Peyer's patch (tissue), 4 donors: ENCODE measurements around the gene SALL4. TPM values are rescaled to one million over a fixed set of nuclear protein-coding genes. Genes with fewer than 3 reads are reported as not detected.

Experiments
- DNase-seq, 3 donors: peaks; one replicate each; pipeline ENCODE4 v3.0.0-alpha.2; 2017 to 2019
- H3K27ac ChIP-seq, 4 donors: fragments of 200-600 bp; sonication (generic); one replicate each; pipeline ENCODE4 v1.5.1; 2016 to 2019
- H3K27me3 ChIP-seq, 2 donors: fragments of 200-600 bp; sonication (generic); one replicate each; pipeline ENCODE4 v1.5.1; 2019
- H3K36me3 ChIP-seq, 3 donors: fragments of 200-600 bp; sonication (generic); one replicate each; pipeline ENCODE4 v1.5.1; 2016 to 2019
- H3K4me1 ChIP-seq, 4 donors: fragments of 200-600 bp; sonication (generic); one replicate each; pipeline ENCODE4 v1.5.1; 2016 to 2019
- H3K4me3 ChIP-seq, 4 donors: fragments of 200-600 bp; sonication (generic); 1 replicate in 3 of 4; 2 replicates in 1 of 4; pipeline ENCODE4 v1.5.1; 2016 to 2019; ENCODE audit warnings: mild to moderate bottlenecking in 1 of 4
- H3K9me3 ChIP-seq, 4 donors: fragments of 200-600 bp; sonication (generic); one replicate each; pipeline ENCODE4 v1.5.1; 2016 to 2019; ENCODE audit warnings: mild to moderate bottlenecking in 1 of 4
- POLR2A ChIP-seq, 2 donors: fragments of 450-650 bp; IDR thresholded peaks; one replicate each; pipeline ENCODE4 v1.5.1; 2017; ENCODE audit warnings: antibody characterized with exemption in 2 of 2, mild to moderate bottlenecking in 2 of 2, moderate library complexity in 2 of 2
- total RNA-seq, 4 donors: library from RNA; depleted of rRNA; stranded (reverse); fragments of >200 nt; gene quantifications; one replicate each; pipeline ENCODE4 v1.1.0, GENCODE V29; 2016
- TF ChIP-seq, protein P1 (sequence below), 6 experiments: fragments of 450-650 bp in 4 of 6; fragments of 200-600 bp in 2 of 6; sonication (generic) in 1 of 6; IDR thresholded peaks; one replicate each; pipeline ENCODE4 v1.5.1; 2017 to 2019; ENCODE audit warnings: antibody characterized with exemption in 6 of 6, mild to moderate bottlenecking in 3 of 6, moderate library complexity in 1 of 6

SALL4 gene
- total RNA-seq, 4 donors from 2014 or later, result 1.7 to 13.2 TPM; not detected in 2

DNA sequence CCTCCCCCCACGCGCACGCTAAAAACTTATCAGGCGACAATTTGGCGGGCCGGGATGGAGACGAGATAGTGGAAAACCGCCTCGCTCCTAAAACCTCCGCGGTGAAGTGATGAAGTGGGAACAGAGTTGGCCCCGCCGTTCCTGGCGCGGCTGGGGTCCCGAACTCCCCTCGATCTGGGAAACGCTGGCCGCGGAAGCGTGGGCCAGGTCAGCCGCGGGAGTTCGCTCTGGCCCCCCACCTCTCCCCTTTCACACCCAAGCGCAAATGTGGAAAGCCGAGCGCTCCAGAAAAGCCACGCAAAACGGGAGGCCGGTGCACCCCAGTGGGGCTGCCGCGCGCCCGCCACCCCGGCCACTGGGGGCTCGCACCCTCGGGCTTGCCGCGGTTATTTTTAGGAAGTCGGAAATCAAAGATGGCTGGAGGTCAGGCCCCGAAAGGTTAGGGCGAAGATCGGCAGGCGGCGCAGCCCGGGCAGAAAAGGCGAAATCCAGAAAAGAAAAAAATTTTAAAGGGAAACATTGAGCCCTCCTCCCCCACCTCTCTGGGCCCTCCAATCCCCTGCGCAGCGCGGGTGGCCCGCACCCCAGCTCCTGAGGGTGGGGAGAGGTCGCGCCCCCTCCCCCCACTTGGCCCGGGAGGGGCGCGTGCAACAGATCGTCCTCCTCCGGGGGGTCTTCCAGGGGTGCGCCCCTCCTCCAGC is 1.0 kb downstream of the SALL4 start:
- Histone ChIP-seq H3K4me3 (peak overlapping the region; percentile 15 to 49 (median 38)), H3K36me3 (no peaks in the 10 kb centered on the region), H3K4me1 (peaks cover 3 to 27% (median 8%) of the 10 kb centered on the region in 4 donors), H3K27ac (no peak overlapping the region), H3K9me3 (no peaks in the 10 kb centered on the region), H3K27me3 (peaks cover 0 to 21% of the 10 kb centered on the region in 2 donors)
- TF ChIP-seq POLR2A (IDR thresholded peaks at IDR 0.05), result no peak
- TF ChIP-seq, protein P1, sequence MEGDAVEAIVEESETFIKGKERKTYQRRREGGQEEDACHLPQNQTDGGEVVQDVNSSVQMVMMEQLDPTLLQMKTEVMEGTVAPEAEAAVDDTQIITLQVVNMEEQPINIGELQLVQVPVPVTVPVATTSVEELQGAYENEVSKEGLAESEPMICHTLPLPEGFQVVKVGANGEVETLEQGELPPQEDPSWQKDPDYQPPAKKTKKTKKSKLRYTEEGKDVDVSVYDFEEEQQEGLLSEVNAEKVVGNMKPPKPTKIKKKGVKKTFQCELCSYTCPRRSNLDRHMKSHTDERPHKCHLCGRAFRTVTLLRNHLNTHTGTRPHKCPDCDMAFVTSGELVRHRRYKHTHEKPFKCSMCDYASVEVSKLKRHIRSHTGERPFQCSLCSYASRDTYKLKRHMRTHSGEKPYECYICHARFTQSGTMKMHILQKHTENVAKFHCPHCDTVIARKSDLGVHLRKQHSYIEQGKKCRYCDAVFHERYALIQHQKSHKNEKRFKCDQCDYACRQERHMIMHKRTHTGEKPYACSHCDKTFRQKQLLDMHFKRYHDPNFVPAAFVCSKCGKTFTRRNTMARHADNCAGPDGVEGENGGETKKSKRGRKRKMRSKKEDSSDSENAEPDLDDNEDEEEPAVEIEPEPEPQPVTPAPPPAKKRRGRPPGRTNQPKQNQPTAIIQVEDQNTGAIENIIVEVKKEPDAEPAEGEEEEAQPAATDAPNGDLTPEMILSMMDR (IDR thresholded peaks at IDR 0.05), result no peak
- DNase-seq, result no peak

- Histone ChIP-seq H3K4me3 (peak overlapping the region; percentile 15 to 49 (median 38)), H3K36me3 (no peaks in the 10 kb centered on the region), H3K4me1 (peaks cover 3 to 27% (median 8%) of the 10 kb centered on the region in 4 donors), H3K27me3 (peaks cover 0 to 21% of the 10 kb centered on the region in 2 donors), H3K27ac (no peak overlapping the region), H3K9me3 (no peaks in the 10 kb centered on the region)
- DNase-seq, result no peak
- TF ChIP-seq, protein P1 (IDR thresholded peaks at IDR 0.05), result no peak
- no peak for TF ChIP-seq POLR2A (IDR thresholded peaks at IDR 0.05)
Measured at GRCh38 chr20:51800872-51801121, 1.5 kb downstream of the SALL4 start.

GRCh38 chr20:51800060-51800871 is 2.1 kb downstream of the SALL4 start:
- Histone ChIP-seq H3K27ac (no peak overlapping the region), H3K36me3 (no peaks in the 10 kb centered on the region), H3K4me3 (peak overlapping the region; percentile 15 to 49 (median 38)), H3K4me1 (peaks cover 3 to 27% (median 8%) of the 10 kb centered on the region in 4 donors), H3K9me3 (no peaks in the 10 kb centered on the region), H3K27me3 (peaks cover 0 to 21% of the 10 kb centered on the region in 2 donors)
- no peak for TF ChIP-seq POLR2A (IDR thresholded peaks at IDR 0.05)
- TF ChIP-seq, protein P1 (IDR thresholded peaks at IDR 0.05), result peak in 5 of 6 experiments; percentile 17 to 77 (median 67)
- peak; percentile 18 to 81 (median 78) for DNase-seq

DNA sequence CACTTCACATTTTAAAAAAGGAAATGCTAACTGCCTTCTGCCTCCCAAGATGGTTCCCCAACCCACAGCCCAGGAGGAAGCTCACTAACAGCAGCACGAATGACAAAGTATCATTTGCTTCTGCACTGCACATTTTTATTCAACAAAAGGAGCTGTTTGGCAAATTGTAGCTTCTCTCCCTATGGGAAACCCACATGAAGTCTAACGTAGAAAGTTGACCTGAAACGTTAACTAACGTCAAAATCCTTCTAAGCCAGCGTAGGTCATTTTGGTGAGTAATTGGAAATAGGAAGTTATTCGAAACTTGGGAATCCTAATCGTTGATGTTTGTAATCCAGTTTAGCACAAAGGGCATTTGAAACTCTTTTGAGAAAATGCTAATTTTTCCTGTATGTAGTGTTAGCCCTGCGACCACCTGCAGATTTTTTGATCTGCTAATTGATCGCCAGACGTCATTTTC is 2.9 kb downstream of the SALL4 start:
- H3K9me3 ChIP-seq, result no peaks in the 10 kb centered on the region
- TF ChIP-seq, protein P1 (IDR thresholded peaks at IDR 0.05), result no peak
- no peak for TF ChIP-seq POLR2A (IDR thresholded peaks at IDR 0.05)
- H3K4me1 ChIP-seq, result peaks cover 3 to 27% (median 8%) of the 10 kb centered on the region in 4 donors
- no peak overlapping the region for H3K4me3 ChIP-seq
- no peaks in the 10 kb centered on the region for H3K36me3 ChIP-seq
- no peak for DNase-seq
- H3K27me3 ChIP-seq, result peaks cover 0 to 21% of the 10 kb centered on the region in 2 donors
- H3K27ac ChIP-seq, result no peak overlapping the region

GRCh38 chr20:51797357-51798025 is 4.8 kb downstream of the SALL4 start:
- TF ChIP-seq, protein P1 (IDR thresholded peaks at IDR 0.05), result no peak
- TF ChIP-seq POLR2A (IDR thresholded peaks at IDR 0.05), result no peak
- peaks cover 3 to 27% (median 8%) of the 10 kb centered on the region in 4 donors for H3K4me1 ChIP-seq

More at GRCh38 chr20:51797357-51798025, 4.8 kb downstream of the SALL4 start:
- no peak for DNase-seq
- H3K27ac ChIP-seq, result no peak overlapping the region
- no peak overlapping the region for H3K4me3 ChIP-seq
- H3K9me3 ChIP-seq, result no peaks in the 10 kb centered on the region
- H3K36me3 ChIP-seq, result no peaks in the 10 kb centered on the region
- peaks cover 0 to 21% of the 10 kb centered on the region in 2 donors for H3K27me3 ChIP-seq
